AG10803 (cell line): ENCODE measurements around the gene FUNDC2.

Experiments used
- DNase-seq: peaks from one replicate; pipeline ENCODE4 v3.0.0; 2010; ENCODE audit warnings: low read depth
- H3K4me3 ChIP-seq: 2 replicates; pipeline ENCODE4 v1.5.1; 2011; ENCODE audit warnings: mild to moderate bottlenecking, low read length, control low read depth
- TF ChIP-seq, protein P1 (sequence below): conservative IDR thresholded peaks from 2 replicates; pipeline ENCODE4 v1.5.1; 2011; ENCODE audit warnings: mild to moderate bottlenecking, low read length, control low read depth, inconsistent platforms

FUNDC2 gene

DNA sequence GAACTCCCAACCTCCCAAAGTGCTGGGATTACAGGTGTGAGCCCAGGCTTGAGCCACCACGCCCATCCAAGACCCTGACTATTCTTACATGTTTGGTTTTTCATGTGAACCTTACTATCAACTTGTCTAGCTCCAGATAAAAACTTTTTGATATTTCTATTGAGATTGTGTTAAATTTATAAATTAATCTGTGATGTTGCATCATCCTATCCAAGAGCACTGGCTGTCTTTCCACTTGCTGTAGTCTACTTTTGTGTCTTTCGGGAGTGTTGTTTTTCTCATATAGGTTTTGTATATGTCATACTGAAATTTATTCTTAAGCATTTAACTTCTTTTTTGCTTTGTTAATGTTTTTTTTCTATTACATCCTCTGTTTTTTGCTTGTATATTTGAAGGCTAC, 79.3 kb downstream of the FUNDC2 start:
- no peak overlapping the region for H3K4me3 ChIP-seq
- TF ChIP-seq, protein P1, sequence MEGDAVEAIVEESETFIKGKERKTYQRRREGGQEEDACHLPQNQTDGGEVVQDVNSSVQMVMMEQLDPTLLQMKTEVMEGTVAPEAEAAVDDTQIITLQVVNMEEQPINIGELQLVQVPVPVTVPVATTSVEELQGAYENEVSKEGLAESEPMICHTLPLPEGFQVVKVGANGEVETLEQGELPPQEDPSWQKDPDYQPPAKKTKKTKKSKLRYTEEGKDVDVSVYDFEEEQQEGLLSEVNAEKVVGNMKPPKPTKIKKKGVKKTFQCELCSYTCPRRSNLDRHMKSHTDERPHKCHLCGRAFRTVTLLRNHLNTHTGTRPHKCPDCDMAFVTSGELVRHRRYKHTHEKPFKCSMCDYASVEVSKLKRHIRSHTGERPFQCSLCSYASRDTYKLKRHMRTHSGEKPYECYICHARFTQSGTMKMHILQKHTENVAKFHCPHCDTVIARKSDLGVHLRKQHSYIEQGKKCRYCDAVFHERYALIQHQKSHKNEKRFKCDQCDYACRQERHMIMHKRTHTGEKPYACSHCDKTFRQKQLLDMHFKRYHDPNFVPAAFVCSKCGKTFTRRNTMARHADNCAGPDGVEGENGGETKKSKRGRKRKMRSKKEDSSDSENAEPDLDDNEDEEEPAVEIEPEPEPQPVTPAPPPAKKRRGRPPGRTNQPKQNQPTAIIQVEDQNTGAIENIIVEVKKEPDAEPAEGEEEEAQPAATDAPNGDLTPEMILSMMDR: no peak
- no peak for DNase-seq

DNA sequence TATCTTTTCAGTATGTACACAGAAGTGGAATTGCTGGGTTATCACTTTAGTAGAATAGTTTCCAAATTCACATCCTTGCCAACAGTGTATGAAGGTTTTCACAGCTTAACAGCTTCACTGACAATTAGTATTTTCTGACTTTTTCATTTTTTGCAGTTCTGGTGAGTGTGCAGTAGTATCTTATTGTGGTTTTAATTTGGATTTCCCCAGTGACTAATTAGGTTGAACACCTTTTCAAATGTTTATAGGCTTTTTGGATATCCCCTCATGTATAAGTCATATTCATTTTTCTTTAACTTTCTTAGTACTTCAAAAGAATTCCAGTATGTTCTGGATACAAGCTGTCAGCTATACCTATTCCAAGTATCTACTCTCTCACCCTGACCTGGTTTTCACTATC, 81.8 kb downstream of the FUNDC2 start:
- no peak for DNase-seq
- TF ChIP-seq, protein P1: no peak
- no peak overlapping the region for H3K4me3 ChIP-seq
